ENCODE results near the gene DYNC1LI1. TPM values are rescaled to one million over a fixed set of nuclear protein-coding genes. Genes with fewer than 3 reads are reported as not detected.

Gene DYNC1LI1
- total and polyA plus RNA-seq, 2 donors (not counting 1 experiment from before 2014, with no cell fraction given), result 44.1 to 49.8 TPM

- no peak for DNase-seq (ENCODE audit: low read depth in 2 of 2)
- H3K4me3 ChIP-seq (replicated peaks in 1 of 4; ENCODE audit: control extremely low read depth in 1 of 4, insufficient read depth in 1 of 4, low read depth in 3 of 4, low read length in 4 of 4), result no peak overlapping the region
- no peak overlapping the region for H3K4me2 ChIP-seq (ENCODE audit: extremely low read depth, insufficient read depth, low read length)
- no peaks in the 10 kb centered on the region for H3K9me3 ChIP-seq (ENCODE audit: control insufficient read depth, insufficient read depth, low read depth, low read length)
- TF ChIP-seq CTCF (conservative IDR thresholded peaks at IDR 0.05 in 1 of 2, IDR thresholded peaks at IDR 0.05 in 1 of 2; ENCODE audit: low read depth in 1 of 2, low read length in 2 of 2), result no peak
- TF ChIP-seq EZH2 (IDR thresholded peaks at IDR 0.05; ENCODE audit: low read length, missing control alignments), result no peak
- H3K36me3 ChIP-seq (ENCODE audit: control insufficient read depth, insufficient read depth, low read length), result no peaks in the 10 kb centered on the region
- H4K20me1 ChIP-seq (ENCODE audit: control insufficient read depth, extremely low read depth, insufficient read depth, low read length), result no peaks in the 10 kb centered on the region
- H3K79me2 ChIP-seq (ENCODE audit: control insufficient read depth, insufficient read depth, low read length), result no peaks in the 10 kb centered on the region
- no peaks in the 10 kb centered on the region for H3K4me1 ChIP-seq (ENCODE audit: control insufficient read depth, extremely low read depth, insufficient read depth, low read length)
- H3K9ac ChIP-seq (ENCODE audit: insufficient read depth, low read length), result no peak overlapping the region
- H2AFZ ChIP-seq (ENCODE audit: low read length), result no peak overlapping the region
- H3K27ac ChIP-seq (ENCODE audit: insufficient read depth, low read length), result no peak overlapping the region
- no peaks in the 10 kb centered on the region for H3K27me3 ChIP-seq (ENCODE audit: control insufficient read depth, insufficient read depth, low read length)
Measured at GRCh38 chr3:32595323-32595722, 24.7 kb upstream of the DYNC1LI1 start.

GRCh38 chr3:32593903-32594525 lies 23.4 kb upstream of the DYNC1LI1 start:
- peak overlapping the region; percentile 9 for H3K4me2 ChIP-seq (ENCODE audit: extremely low read depth, insufficient read depth, low read length)
- peak; percentile 37 to 59 for DNase-seq (ENCODE audit: low read depth in 2 of 2)
- H4K20me1 ChIP-seq (ENCODE audit: control insufficient read depth, extremely low read depth, insufficient read depth, low read length), result no peaks in the 10 kb centered on the region
- TF ChIP-seq CTCF (conservative IDR thresholded peaks at IDR 0.05 in 1 of 2, IDR thresholded peaks at IDR 0.05 in 1 of 2; ENCODE audit: low read depth in 1 of 2, low read length in 2 of 2) (no peak), EZH2 (IDR thresholded peaks at IDR 0.05; ENCODE audit: low read length, missing control alignments) (no peak)
- no peaks in the 10 kb centered on the region for H3K27me3 ChIP-seq (ENCODE audit: control insufficient read depth, insufficient read depth, low read length)
- H3K36me3 ChIP-seq (ENCODE audit: control insufficient read depth, insufficient read depth, low read length), result no peaks in the 10 kb centered on the region
- no peak overlapping the region for H3K27ac ChIP-seq (ENCODE audit: insufficient read depth, low read length)
- no peak overlapping the region for H3K9ac ChIP-seq (ENCODE audit: insufficient read depth, low read length)
- no peak overlapping the region for H2AFZ ChIP-seq (ENCODE audit: low read length)
- H3K4me1 ChIP-seq (ENCODE audit: control insufficient read depth, extremely low read depth, insufficient read depth, low read length), result no peaks in the 10 kb centered on the region
- no peaks in the 10 kb centered on the region for H3K79me2 ChIP-seq (ENCODE audit: control insufficient read depth, insufficient read depth, low read length)
- no peak overlapping the region for H3K4me3 ChIP-seq (replicated peaks in 1 of 4; ENCODE audit: control extremely low read depth in 1 of 4, insufficient read depth in 1 of 4, low read depth in 3 of 4, low read length in 4 of 4)
- no peaks in the 10 kb centered on the region for H3K9me3 ChIP-seq (ENCODE audit: control insufficient read depth, insufficient read depth, low read depth, low read length)

- Histone ChIP-seq H3K9ac (ENCODE audit: insufficient read depth, low read length) (no peak overlapping the region), H3K4me3 (replicated peaks in 1 of 4; ENCODE audit: control extremely low read depth in 1 of 4, insufficient read depth in 1 of 4, low read depth in 3 of 4, low read length in 4 of 4) (no peak overlapping the region), H3K27me3 (ENCODE audit: control insufficient read depth, insufficient read depth, low read length) (no peaks in the 10 kb centered on the region), H3K36me3 (ENCODE audit: control insufficient read depth, insufficient read depth, low read length) (no peaks in the 10 kb centered on the region), H3K79me2 (ENCODE audit: control insufficient read depth, insufficient read depth, low read length) (no peaks in the 10 kb centered on the region), H4K20me1 (ENCODE audit: control insufficient read depth, extremely low read depth, insufficient read depth, low read length) (no peaks in the 10 kb centered on the region), H3K27ac (ENCODE audit: insufficient read depth, low read length) (no peak overlapping the region), H3K4me2 (ENCODE audit: extremely low read depth, insufficient read depth, low read length) (no peak overlapping the region), H3K9me3 (ENCODE audit: control insufficient read depth, insufficient read depth, low read depth, low read length) (no peaks in the 10 kb centered on the region), H2AFZ (ENCODE audit: low read length) (no peak overlapping the region), H3K4me1 (ENCODE audit: control insufficient read depth, extremely low read depth, insufficient read depth, low read length) (no peaks in the 10 kb centered on the region)
- no peak for DNase-seq (ENCODE audit: low read depth in 2 of 2)
- TF ChIP-seq EZH2 (IDR thresholded peaks at IDR 0.05; ENCODE audit: low read length, missing control alignments), result no peak
- no peak for TF ChIP-seq CTCF (conservative IDR thresholded peaks at IDR 0.05 in 1 of 2, IDR thresholded peaks at IDR 0.05 in 1 of 2; ENCODE audit: low read depth in 1 of 2, low read length in 2 of 2)
Measured at GRCh38 chr3:32592696-32593353, 22.2 kb upstream of the DYNC1LI1 start.
